ENCODE results near the gene TSPAN3. TPM values are rescaled to one million over a fixed set of nuclear protein-coding genes. Genes with fewer than 3 reads are reported as not detected.

TSPAN3 gene
- 104 and 270 TPM in 2 replicates for total RNA-seq

DNA sequence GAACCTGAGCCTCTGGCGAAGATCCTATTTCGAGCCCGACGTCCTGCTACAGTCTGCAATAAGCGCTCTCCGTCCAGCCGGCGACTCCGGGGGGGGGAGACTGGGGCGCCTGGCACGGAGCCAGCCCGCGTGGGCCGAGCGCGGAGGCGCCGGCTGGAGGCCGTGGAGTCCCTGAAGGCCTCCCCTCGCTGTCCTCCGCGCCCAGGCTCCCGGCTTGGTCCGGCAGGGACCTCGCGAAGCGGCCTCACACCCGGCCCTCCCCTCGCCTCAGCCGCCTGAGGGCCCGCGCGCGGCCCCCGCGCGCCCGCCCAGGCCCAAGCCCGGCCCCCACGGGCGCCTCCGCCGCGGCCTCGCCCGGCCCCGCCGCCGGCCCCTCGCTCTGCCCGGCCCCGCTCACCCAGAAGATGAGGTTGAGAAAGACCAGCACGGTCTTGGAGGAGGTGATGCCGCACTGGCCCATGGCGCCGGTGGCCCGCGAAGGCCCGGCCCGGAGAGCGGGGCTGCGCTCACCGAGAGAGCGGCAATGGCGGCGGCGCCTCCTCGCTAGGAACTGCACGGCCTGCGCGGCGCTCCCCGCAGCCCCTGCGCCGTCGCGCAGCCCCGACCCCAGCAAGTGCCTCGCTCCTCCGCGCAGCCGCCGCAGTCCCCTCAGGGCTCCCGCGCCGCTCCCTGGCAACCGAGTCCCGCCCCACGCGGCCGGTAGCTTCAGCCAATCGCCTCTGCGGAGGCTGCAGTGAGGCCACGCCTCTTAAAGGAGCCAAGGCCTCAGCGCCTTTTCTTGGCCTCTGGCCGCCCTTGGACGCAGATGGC lies at the start of gene TSPAN3:
Gene TSPAN3 (minus strand): TSS at position 615 of the 810 bp plus-strand sequence. CDS start 155 bp downstream, at position 460.

DNA sequence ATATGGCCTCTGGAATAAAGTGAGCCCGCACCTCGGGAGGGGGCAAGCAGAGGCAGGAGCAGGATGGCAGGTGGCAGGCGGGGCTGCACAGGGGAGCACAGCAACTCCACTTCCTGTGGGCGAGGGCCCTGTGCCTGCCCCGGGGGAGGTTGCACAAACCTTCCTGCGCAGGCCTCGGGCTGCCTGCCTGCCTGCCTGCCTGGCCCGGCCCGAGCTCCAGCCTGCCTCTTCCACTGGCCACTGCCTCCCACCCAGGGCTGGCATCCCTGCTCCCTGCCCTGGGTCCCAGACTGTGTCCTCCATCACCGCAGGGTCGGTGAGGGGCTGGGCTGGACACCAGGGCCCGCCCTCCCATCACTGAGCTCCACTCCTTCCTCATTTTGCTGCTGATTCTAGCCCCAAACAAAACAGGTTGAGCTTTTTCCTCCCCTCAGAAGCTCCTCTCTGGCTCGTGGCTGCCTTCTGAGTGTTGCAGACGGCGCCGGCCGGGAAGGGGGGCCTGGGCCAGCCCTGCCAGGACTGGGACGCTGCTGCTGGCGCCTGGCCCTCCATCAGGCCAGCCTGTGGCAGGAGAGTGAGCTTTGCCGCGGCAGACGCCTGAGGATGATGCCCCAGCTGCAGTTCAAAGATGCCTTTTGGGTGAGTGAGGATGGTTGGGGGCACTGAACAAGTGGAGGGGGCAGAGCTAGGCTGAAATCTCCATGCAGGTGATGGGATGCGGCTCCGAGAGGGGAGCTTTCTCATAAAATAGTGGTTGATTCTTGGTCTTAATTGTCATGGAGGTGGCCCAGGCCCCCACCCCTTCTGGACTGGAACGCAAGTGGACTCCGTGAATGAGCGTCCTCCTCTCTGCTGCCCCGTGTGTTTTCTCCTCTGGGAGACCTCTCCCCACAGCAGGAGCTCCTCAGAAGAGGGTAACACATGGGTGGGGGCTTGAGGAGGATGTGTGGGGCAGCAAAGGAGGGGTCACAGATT lies 75.7 kb downstream of the TSPAN3 start, which contains the start of gene PSTPIP1:
Gene PSTPIP1 (plus strand): TSS at position 156 of the 975 bp plus-strand sequence. CDS start 448 bp downstream, at position 604.

Other genes starting within 250 kb of the TSPAN3 start
- 5.7 and 9.3 TPM in 2 replicates for gene SCAPER, start 165.8 kb downstream of the TSPAN3 start, total RNA-seq
- gene RCN2, start 139.4 kb downstream of the TSPAN3 start, total RNA-seq = 30.8 and 60.4 TPM in 2 replicates
- 0.13 TPM in 1 of 2 replicates, not detected in the other for gene PSTPIP1, start 76.0 kb downstream of the TSPAN3 start, total RNA-seq